ENCODE measurements around the gene ADCY2.

ADCY2 gene

GRCh38 chr5:7395947-7396712 is at the start of gene ADCY2:
Gene ADCY2 (plus strand): TSS chr5:7396138. CDS start chr5:7396297, 159 bp downstream.
- no peak for DNase-seq

- no peak for DNase-seq
Observed at GRCh38 chr5:7347377-7347776, 48.6 kb upstream of the ADCY2 start.

GRCh38 chr5:7348168-7348854 is 47.6 kb upstream of the ADCY2 start:
- DNase-seq: no peak

- no peak for DNase-seq
Observed at GRCh38 chr5:7361593-7361992, 34.3 kb upstream of the ADCY2 start.

- DNase-seq: no peak
Observed at GRCh38 chr5:7363067-7363677, 32.8 kb upstream of the ADCY2 start.

GRCh38 chr5:7364226-7364875 is 31.6 kb upstream of the ADCY2 start:
- DNase-seq: no peak

GRCh38 chr5:7367780-7368179 is 28.2 kb upstream of the ADCY2 start:
- DNase-seq: no peak

GRCh38 chr5:7372399-7372798 is 23.5 kb upstream of the ADCY2 start:
- DNase-seq: no peak

- DNase-seq: no peak
Observed at GRCh38 chr5:7374186-7374585, 21.8 kb upstream of the ADCY2 start.

GRCh38 chr5:7375457-7375856 is 20.5 kb upstream of the ADCY2 start:
- DNase-seq: no peak

- no peak for DNase-seq
Observed at GRCh38 chr5:7376871-7377270, 19.1 kb upstream of the ADCY2 start.

- no peak for DNase-seq
Observed at GRCh38 chr5:7377761-7378160, 18.2 kb upstream of the ADCY2 start.

- DNase-seq: no peak
Observed at GRCh38 chr5:7382588-7382987, 13.3 kb upstream of the ADCY2 start.

GRCh38 chr5:7385681-7386080 is 10.3 kb upstream of the ADCY2 start:
- DNase-seq: no peak

- DNase-seq: no peak
Observed at GRCh38 chr5:7388553-7388952, 7.4 kb upstream of the ADCY2 start.

- DNase-seq: no peak
Observed at GRCh38 chr5:7391215-7391614, 4.7 kb upstream of the ADCY2 start.

GRCh38 chr5:7391814-7392692 is 3.9 kb upstream of the ADCY2 start:
- DNase-seq: no peak

GRCh38 chr5:7392693-7393024 is 3.3 kb upstream of the ADCY2 start:
- no peak for DNase-seq

- DNase-seq: no peak
Observed at GRCh38 chr5:7393921-7394799, 1.8 kb upstream of the ADCY2 start.

- no peak for DNase-seq
Observed at GRCh38 chr5:7394889-7395431, 978 bp upstream of the ADCY2 start.

GRCh38 chr5:7395432-7395946 is 449 bp upstream of the ADCY2 start:
- DNase-seq: no peak

All from CD4-positive, alpha-beta T cell treated with Interleukin-10 for 1 hour (primary cell).